OCI-LY1 (cell line): ENCODE measurements around the gene ERBB2.

ENCODE experiments used
- H2AFZ ChIP-seq: fragments of 200-600 bp; sonication (generic), shearing (Covaris generic); 2 replicates; pipeline ENCODE4 v1.6.0; 2014; ENCODE audit warnings: antibody characterized with exemption, mild to moderate bottlenecking, low read length
- H3F3A ChIP-seq: fragments of 200-600 bp; sonication (generic), shearing (Covaris generic); 2 replicates; pipeline ENCODE4 v1.6.0; 2014; ENCODE audit warnings: mild to moderate bottlenecking, antibody characterized with exemption, low read length, moderate library complexity; ENCODE audit not compliant: insufficient read depth
- H3K27ac ChIP-seq: fragments of 200-600 bp; sonication (generic); 2 replicates; pipeline ENCODE4 v1.5.1; 2014; ENCODE audit warnings: low read length, mixed run types, mild to moderate bottlenecking, low read depth; ENCODE audit not compliant: poor library complexity, severe bottlenecking
- H3K27me3 ChIP-seq: fragments of 200-600 bp; sonication (generic); 2 replicates; pipeline ENCODE4 v1.6.0; 2014; ENCODE audit warnings: antibody characterized with exemption, mild to moderate bottlenecking, low read length, moderate library complexity; ENCODE audit not compliant: insufficient read depth
- H3K36me3 ChIP-seq: fragments of 200-600 bp; sonication (generic); 2 replicates; pipeline ENCODE4 v1.6.1; 2014; ENCODE audit warnings: mild to moderate bottlenecking, antibody characterized with exemption, low read length, moderate library complexity, mixed read lengths; ENCODE audit not compliant: insufficient read depth
- H3K4me1 ChIP-seq: fragments of 200-600 bp; sonication (generic); 2 replicates; pipeline ENCODE4 v1.5.1; 2014; ENCODE audit warnings: mild to moderate bottlenecking, low read length, moderate library complexity; ENCODE audit not compliant: insufficient read depth, severe bottlenecking
- H3K4me2 ChIP-seq: fragments of 200-600 bp; sonication (generic), shearing (Covaris generic); 2 replicates; pipeline ENCODE4 v1.6.1; 2014; ENCODE audit warnings: low read length
- H3K4me3 ChIP-seq: fragments of 200-600 bp; sonication (generic); 2 replicates; pipeline ENCODE4 v1.5.1; 2014; ENCODE audit warnings: low read length, low read depth, mild to moderate bottlenecking, mixed read lengths; ENCODE audit not compliant: poor library complexity, severe bottlenecking
- H3K79me2 ChIP-seq: fragments of 200-600 bp; shearing (Covaris generic); 2 replicates; pipeline ENCODE4 v1.6.1; 2016; ENCODE audit warnings: mixed run types, low read length, mixed read lengths; ENCODE audit not compliant: insufficient read depth
- H3K9ac ChIP-seq: fragments of 200-600 bp; sonication (generic), shearing (Covaris generic); 2 replicates; pipeline ENCODE4 v1.6.1; 2014; ENCODE audit warnings: mild to moderate bottlenecking, low read length, mixed read lengths
- H3K9me2 ChIP-seq: fragments of 200-600 bp; sonication (generic), shearing (Covaris generic); 2 replicates; pipeline ENCODE4 v1.6.1; 2014; ENCODE audit warnings: low read depth, mild to moderate bottlenecking, low read length, mixed read lengths
- H3K9me3 ChIP-seq: fragments of 200-600 bp; shearing (Covaris generic); 2 replicates; pipeline ENCODE4 v1.6.1; 2014; ENCODE audit warnings: low read length, mixed read lengths
- H4K20me1 ChIP-seq: fragments of 200-600 bp; sonication (generic), shearing (Covaris generic); 2 replicates; pipeline ENCODE4 v1.6.0; 2016; ENCODE audit warnings: mild to moderate bottlenecking, low read length; ENCODE audit not compliant: insufficient read depth
- EZH2 ChIP-seq: fragments of 200-600 bp; sonication (generic), shearing (Covaris generic); IDR thresholded peaks from 2 replicates; pipeline ENCODE4 v1.8.0; 2017; ENCODE audit warnings: borderline replicate concordance, mixed run types, mild to moderate bottlenecking, antibody characterized with exemption, low read length, moderate library complexity, mixed read lengths
- TF ChIP-seq, protein P1 (sequence below): fragments of 200-600 bp; sonication (generic), shearing (Covaris generic); IDR thresholded peaks from 2 replicates; pipeline ENCODE4 v1.5.1; 2017; ENCODE audit warnings: mild to moderate bottlenecking, antibody characterized with exemption, low read length, moderate library complexity, mixed read lengths

Gene ERBB2

DNA sequence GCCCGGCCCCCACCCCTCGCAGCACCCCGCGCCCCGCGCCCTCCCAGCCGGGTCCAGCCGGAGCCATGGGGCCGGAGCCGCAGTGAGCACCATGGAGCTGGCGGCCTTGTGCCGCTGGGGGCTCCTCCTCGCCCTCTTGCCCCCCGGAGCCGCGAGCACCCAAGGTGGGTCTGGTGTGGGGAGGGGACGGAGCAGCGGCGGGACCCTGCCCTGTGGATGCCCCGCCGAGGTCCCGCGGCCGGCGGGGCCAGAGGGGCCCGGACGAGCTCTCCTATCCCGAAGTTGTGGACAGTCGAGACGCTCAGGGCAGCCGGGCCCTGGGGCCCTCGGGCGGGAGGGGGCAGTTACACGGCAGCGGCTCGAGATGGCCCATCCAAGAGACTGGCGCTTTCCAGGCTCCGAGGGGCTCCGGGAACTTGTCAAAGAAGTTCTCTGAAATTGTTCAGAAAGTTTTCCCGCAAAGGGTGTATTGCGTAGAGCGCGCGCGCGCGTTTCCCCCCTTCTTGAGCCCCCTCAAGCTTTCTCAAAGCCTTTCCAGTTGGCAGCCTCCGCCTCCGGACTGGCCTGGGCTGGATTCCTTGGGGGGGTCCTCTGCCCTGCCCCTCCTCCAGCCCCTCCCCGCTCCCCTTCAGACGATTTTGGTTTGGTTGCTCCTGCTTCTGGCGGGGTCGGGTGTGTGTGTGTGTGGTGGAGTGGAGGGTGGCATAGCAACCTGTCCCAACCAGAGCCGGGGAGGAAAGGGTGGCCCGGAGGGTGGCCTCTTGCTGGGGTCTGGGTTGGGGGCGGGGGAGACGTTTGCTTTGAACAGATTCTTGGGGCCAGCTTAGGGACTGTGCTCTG, 504 bp downstream of the ERBB2 start:
- no peak overlapping the region for H3K9ac ChIP-seq
- H3K27me3 ChIP-seq: no peaks in the 10 kb centered on the region
- H3K9me3 ChIP-seq: no peaks in the 10 kb centered on the region
- H3K4me1 ChIP-seq: no peaks in the 10 kb centered on the region
- H3K27ac ChIP-seq: no peak overlapping the region
- no peaks in the 10 kb centered on the region; the same call in 1 of the 2 replicates for H3K36me3 ChIP-seq
- no peak overlapping the region for H3K4me2 ChIP-seq
- no peak overlapping the region for H2AFZ ChIP-seq
- no peak overlapping the region for H3K4me3 ChIP-seq
- no peaks in the 10 kb centered on the region for H3F3A ChIP-seq
- no peak for TF ChIP-seq EZH2
- TF ChIP-seq, protein P1, sequence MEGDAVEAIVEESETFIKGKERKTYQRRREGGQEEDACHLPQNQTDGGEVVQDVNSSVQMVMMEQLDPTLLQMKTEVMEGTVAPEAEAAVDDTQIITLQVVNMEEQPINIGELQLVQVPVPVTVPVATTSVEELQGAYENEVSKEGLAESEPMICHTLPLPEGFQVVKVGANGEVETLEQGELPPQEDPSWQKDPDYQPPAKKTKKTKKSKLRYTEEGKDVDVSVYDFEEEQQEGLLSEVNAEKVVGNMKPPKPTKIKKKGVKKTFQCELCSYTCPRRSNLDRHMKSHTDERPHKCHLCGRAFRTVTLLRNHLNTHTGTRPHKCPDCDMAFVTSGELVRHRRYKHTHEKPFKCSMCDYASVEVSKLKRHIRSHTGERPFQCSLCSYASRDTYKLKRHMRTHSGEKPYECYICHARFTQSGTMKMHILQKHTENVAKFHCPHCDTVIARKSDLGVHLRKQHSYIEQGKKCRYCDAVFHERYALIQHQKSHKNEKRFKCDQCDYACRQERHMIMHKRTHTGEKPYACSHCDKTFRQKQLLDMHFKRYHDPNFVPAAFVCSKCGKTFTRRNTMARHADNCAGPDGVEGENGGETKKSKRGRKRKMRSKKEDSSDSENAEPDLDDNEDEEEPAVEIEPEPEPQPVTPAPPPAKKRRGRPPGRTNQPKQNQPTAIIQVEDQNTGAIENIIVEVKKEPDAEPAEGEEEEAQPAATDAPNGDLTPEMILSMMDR: no peak
- no peaks in the 10 kb centered on the region for H3K9me2 ChIP-seq
- no peaks in the 10 kb centered on the region for H3K79me2 ChIP-seq
- no peaks in the 10 kb centered on the region for H4K20me1 ChIP-seq

GRCh38 chr17:39701012-39701783, 1.3 kb downstream of the ERBB2 start:
- TF ChIP-seq, protein P1: no peak
- no peak for TF ChIP-seq EZH2
- H3K9ac ChIP-seq: no peak overlapping the region
- H4K20me1 ChIP-seq: no peaks in the 10 kb centered on the region
- H3F3A ChIP-seq: no peaks in the 10 kb centered on the region
- no peak overlapping the region for H2AFZ ChIP-seq
- H3K4me1 ChIP-seq: no peaks in the 10 kb centered on the region
- no peak overlapping the region for H3K4me2 ChIP-seq
- no peaks in the 10 kb centered on the region for H3K27me3 ChIP-seq
- H3K79me2 ChIP-seq: no peaks in the 10 kb centered on the region
- H3K36me3 ChIP-seq: no peaks in the 10 kb centered on the region; the same call in 1 of the 2 replicates
- H3K9me3 ChIP-seq: no peaks in the 10 kb centered on the region
- H3K9me2 ChIP-seq: no peaks in the 10 kb centered on the region
- H3K4me3 ChIP-seq: no peak overlapping the region
- no peak overlapping the region for H3K27ac ChIP-seq

DNA sequence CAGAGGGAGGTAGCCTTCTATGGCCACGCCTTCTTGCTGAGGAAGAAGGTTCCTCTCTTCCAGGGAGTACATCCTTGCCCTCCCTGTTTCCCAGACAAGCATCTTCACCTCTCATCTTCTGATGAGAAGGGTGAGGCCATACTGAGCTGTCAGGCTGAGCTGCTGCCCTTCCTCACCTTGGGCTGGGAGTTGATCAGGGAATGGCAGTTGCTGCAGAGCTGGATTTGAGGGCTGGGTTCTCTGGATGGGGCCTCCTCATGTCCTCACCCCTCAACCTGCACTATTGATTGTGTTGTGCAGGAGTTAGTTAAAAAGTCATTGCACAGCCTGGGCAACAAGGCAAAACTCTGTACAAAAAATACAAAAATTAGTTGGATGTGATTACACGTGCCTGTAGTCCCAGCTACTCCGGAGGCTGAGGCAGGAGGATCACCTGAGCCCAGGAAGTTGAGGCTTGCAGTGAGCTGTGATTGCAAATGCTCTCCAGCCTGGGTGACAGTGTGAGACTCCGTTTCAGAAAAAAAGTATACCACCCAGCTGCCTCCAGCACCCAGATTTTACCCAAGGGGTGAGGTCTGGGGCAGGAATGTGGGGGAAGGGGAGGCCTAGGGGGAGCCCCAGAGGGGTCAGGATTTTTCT, 2.0 kb downstream of the ERBB2 start:
- Histone ChIP-seq H3K27ac (no peak overlapping the region), H3K4me1 (no peaks in the 10 kb centered on the region), H3K9ac (no peak overlapping the region), H3K4me2 (no peak overlapping the region), H3K36me3 (no peaks in the 10 kb centered on the region), H3K79me2 (no peaks in the 10 kb centered on the region), H3K9me3 (no peaks in the 10 kb centered on the region), H3K4me3 (no peak overlapping the region), H4K20me1 (no peaks in the 10 kb centered on the region), H2AFZ (no peak overlapping the region), H3K9me2 (no peaks in the 10 kb centered on the region), H3K27me3 (no peaks in the 10 kb centered on the region), H3F3A (no peaks in the 10 kb centered on the region)
- TF ChIP-seq, protein P1: no peak
- no peak for TF ChIP-seq EZH2
